ENCODE measurements around the gene SLC17A7. TPM values are rescaled to one million over a fixed set of nuclear protein-coding genes. Genes with fewer than 3 reads are reported as not detected.

The SLC17A7 gene
- total RNA-seq, 8 experiments from 2014 or later, result 0.16 to 1.9 (median 0.71) TPM; not detected in 1

- H3K4me1 ChIP-seq (replicated peaks in 1 of 2), result peaks cover 17 to 26% of the 10 kb centered on the region in 2 donors
- in situ Hi-C loops (cut with MboI; ENCODE audit: low pct_unique_long_range_greater_than_20kb in 2 of 9, low sequenced_read_pairs in 9 of 9, unreplicated experiment in 9 of 9), result no loop called here
- ATAC-seq (replicated peaks in 6 of 8), result peak in 1 of 8 experiments; percentile 13
- H3K27ac ChIP-seq, result no peak overlapping the region
- no peak overlapping the region for H3K4me3 ChIP-seq
- 0 to 20% (median 5%) methylated on average over 1 to 2 of the region's 8 CpGs; no CpG with 5 or more reads in 6 of the 10 experiments for WGBS, 10 experiments
These were observed 4.1 kb downstream of the SLC17A7 start for GRCh38 chr19:49437231-49437630.

GRCh38 chr19:49436381-49437017 is 4.8 kb downstream of the SLC17A7 start:
- peak in 6 of 8 experiments; percentile 21 to 74 (median 60) for ATAC-seq (replicated peaks in 6 of 8)
- Histone ChIP-seq H3K4me3 (peak overlapping the region in 3 of 5 donors; percentile 7 to 9 (median 8)), H3K27ac (no peak overlapping the region), H3K4me1 (replicated peaks in 1 of 2) (peaks cover 13 to 23% of the 10 kb centered on the region in 2 donors)
- in situ Hi-C loops (cut with MboI; ENCODE audit: low pct_unique_long_range_greater_than_20kb in 2 of 9, low sequenced_read_pairs in 9 of 9, unreplicated experiment in 9 of 9), result no loop called here
- 0 to 27% (median 11%) methylated on average over 4 to 11 of the region's 42 CpGs; no CpG with 5 or more reads in 7 of the 10 experiments for WGBS, 10 experiments

- in situ Hi-C loops (cut with MboI; ENCODE audit: low pct_unique_long_range_greater_than_20kb in 2 of 9, low sequenced_read_pairs in 9 of 9, unreplicated experiment in 9 of 9), result no loop called here
- WGBS, 10 experiments, result 58 to 100% (median 83%) methylated on average over 1 to 5 of the region's 10 CpGs; no CpG with 5 or more reads in 4 of the 10 experiments
- H3K27ac ChIP-seq, result no peak overlapping the region
- H3K4me3 ChIP-seq, result no peak overlapping the region
- no peak for ATAC-seq (replicated peaks in 6 of 8)
- H3K4me1 ChIP-seq (replicated peaks in 1 of 2), result peaks cover 10 to 17% of the 10 kb centered on the region in 2 donors
These were observed 5.7 kb downstream of the SLC17A7 start for GRCh38 chr19:49435670-49436069.

GRCh38 chr19:49434907-49435583 is 6.3 kb downstream of the SLC17A7 start:
- no peak for ATAC-seq (replicated peaks in 6 of 8)
- H3K4me3 ChIP-seq, result no peak overlapping the region
- WGBS, 10 experiments, result 40 to 100% (median 81%) methylated on average over 1 to 7 of the region's 18 CpGs; no CpG with 5 or more reads in 3 of the 10 experiments

GRCh38 chr19:49433240-49433901 is 8.0 kb downstream of the SLC17A7 start:
- Histone ChIP-seq H3K4me1 (replicated peaks in 1 of 2) (peaks cover 12 to 17% of the 10 kb centered on the region in 2 donors), H3K4me3 (no peak overlapping the region), H3K27ac (no peak overlapping the region)
- in situ Hi-C loops (cut with MboI; ENCODE audit: low pct_unique_long_range_greater_than_20kb in 2 of 9, low sequenced_read_pairs in 9 of 9, unreplicated experiment in 9 of 9), result no loop called here
- no peak for ATAC-seq (replicated peaks in 6 of 8)
- WGBS, 10 experiments, result 8 to 66% (median 17%) methylated on average over 2 to 20 of the region's 31 CpGs; no CpG with 5 or more reads in 5 of the 10 experiments

More at GRCh38 chr19:49434907-49435583, 6.3 kb downstream of the SLC17A7 start:
- in situ Hi-C loops (cut with MboI; ENCODE audit: low pct_unique_long_range_greater_than_20kb in 2 of 9, low sequenced_read_pairs in 9 of 9, unreplicated experiment in 9 of 9), result no loop called here
- peaks cover 10 to 14% of the 10 kb centered on the region in 2 donors for H3K4me1 ChIP-seq (replicated peaks in 1 of 2)
- H3K27ac ChIP-seq, result no peak overlapping the region

- WGBS, 10 experiments, result 16 to 100% (median 26%) methylated on average over 1 to 13 of the region's 63 CpGs; no CpG with 5 or more reads in 6 of the 10 experiments
- in situ Hi-C loops (cut with MboI; ENCODE audit: low pct_unique_long_range_greater_than_20kb in 2 of 9, low sequenced_read_pairs in 9 of 9, unreplicated experiment in 9 of 9), result no loop called here
- no peak overlapping the region for H3K27ac ChIP-seq
These were observed 8.9 kb downstream of the SLC17A7 start for GRCh38 chr19:49432141-49433073.

GRCh38 chr19:49431330-49431749 is 10.0 kb downstream of the SLC17A7 start:
- Histone ChIP-seq H3K4me1 (replicated peaks in 1 of 2) (peaks cover 9 to 13% of the 10 kb centered on the region in 2 donors), H3K4me3 (no peak overlapping the region), H3K27ac (no peak overlapping the region)
- 22 to 67% (median 37%) methylated on average over 1 to 9 of the region's 29 CpGs; no CpG with 5 or more reads in 4 of the 10 experiments for WGBS, 10 experiments
- no peak for ATAC-seq (replicated peaks in 6 of 8)
- in situ Hi-C loops (cut with MboI; ENCODE audit: low pct_unique_long_range_greater_than_20kb in 2 of 9, low sequenced_read_pairs in 9 of 9, unreplicated experiment in 9 of 9), result no loop called here

More at GRCh38 chr19:49432141-49433073, 8.9 kb downstream of the SLC17A7 start:
- H3K4me1 ChIP-seq (replicated peaks in 1 of 2), result peaks cover 18 to 24% of the 10 kb centered on the region in 2 donors
- H3K4me3 ChIP-seq, result no peak overlapping the region
- peak in 1 of 8 experiments; percentile 27 for ATAC-seq (replicated peaks in 6 of 8)

GRCh38 chr19:49430678-49431329 is 10.5 kb downstream of the SLC17A7 start:
- peaks cover 9 to 13% of the 10 kb centered on the region in 2 donors for H3K4me1 ChIP-seq (replicated peaks in 1 of 2)
- no peak overlapping the region for H3K4me3 ChIP-seq
- WGBS, 10 experiments, result 58 to 100% (median 70%) methylated on average over 1 to 7 of the region's 28 CpGs; no CpG with 5 or more reads in 4 of the 10 experiments
- no peak for ATAC-seq (replicated peaks in 6 of 8)
- no peak overlapping the region for H3K27ac ChIP-seq
- in situ Hi-C loops (cut with MboI; ENCODE audit: low pct_unique_long_range_greater_than_20kb in 2 of 9, low sequenced_read_pairs in 9 of 9, unreplicated experiment in 9 of 9), result no loop called here

GRCh38 chr19:49430172-49430677 is 11.1 kb downstream of the SLC17A7 start:
- no peak for ATAC-seq (replicated peaks in 6 of 8)
- Histone ChIP-seq H3K4me1 (replicated peaks in 1 of 2) (peaks cover 9 to 13% of the 10 kb centered on the region in 2 donors), H3K27ac (no peak overlapping the region), H3K4me3 (no peak overlapping the region)
- WGBS, 10 experiments, result 61 to 100% (median 73%) methylated on average over 1 to 3 of the region's 9 CpGs; no CpG with 5 or more reads in 2 of the 10 experiments
- in situ Hi-C loops (cut with MboI; ENCODE audit: low pct_unique_long_range_greater_than_20kb in 2 of 9, low sequenced_read_pairs in 9 of 9, unreplicated experiment in 9 of 9), result no loop called here

GRCh38 chr19:49428547-49429451 is 12.5 kb downstream of the SLC17A7 start:
- Histone ChIP-seq H3K27ac (no peak overlapping the region), H3K4me3 (peak overlapping the region in 1 of 5 donors; percentile 12), H3K4me1 (replicated peaks in 1 of 2) (peaks cover 9 to 13% of the 10 kb centered on the region in 2 donors)
- 0 to 25% (median 7%) methylated on average over 2 to 13 of the region's 29 CpGs; no CpG with 5 or more reads in 6 of the 10 experiments for WGBS, 10 experiments
- ATAC-seq (replicated peaks in 6 of 8), result peak in 5 of 8 experiments; percentile 10 to 41 (median 29)
- in situ Hi-C loops (cut with MboI; ENCODE audit: low pct_unique_long_range_greater_than_20kb in 2 of 9, low sequenced_read_pairs in 9 of 9, unreplicated experiment in 9 of 9), result no loop called here

All from motor neuron (in vitro differentiated cells).